Small intestine (tissue), 7 donors: ENCODE results near the gene JPH3. TPM values are rescaled to one million over a fixed set of nuclear protein-coding genes. Genes with fewer than 3 reads are reported as not detected.
"Not testable (repeated sequence)": the region's sequence is repeated elsewhere in the genome, so short reads cannot be mapped to it uniquely, and the experiment has no call there.

Source experiments
- DNase-seq, 2 donors: peaks; one replicate each; pipeline versions ENCODE4 v3.0.0 to v3.0.0-alpha.2; 2013
- FAIRE-seq: peaks from 2 replicates; lab custom pipeline; 2012; peaks lifted over from hg19 to GRCh38; lab: Jason Lieb, UNC
- H3K27ac ChIP-seq, 3 donors: one replicate each; pipeline ENCODE4 v1.5.1; 2013; ENCODE audit warnings: low read length in 2 of 3, mild to moderate bottlenecking in 2 of 3, control low read depth in 1 of 3, inconsistent platforms in 1 of 3, low read depth in 1 of 3, moderate library complexity in 1 of 3
- H3K27me3 ChIP-seq, 3 donors: one replicate each; pipeline ENCODE4 v1.6.1; 2013; ENCODE audit warnings: low read length in 3 of 3, inconsistent platforms in 1 of 3; ENCODE audit not compliant: control insufficient read depth in 3 of 3, insufficient read depth in 3 of 3
- H3K36me3 ChIP-seq, 3 donors: one replicate each; pipeline ENCODE4 v1.6.1; 2013; ENCODE audit warnings: low read length in 3 of 3, inconsistent platforms in 1 of 3, low read depth in 1 of 3, mild to moderate bottlenecking in 1 of 3, moderate library complexity in 1 of 3; ENCODE audit not compliant: control insufficient read depth in 3 of 3, insufficient read depth in 2 of 3
- H3K4me1 ChIP-seq, 3 donors: one replicate each; pipeline ENCODE4 v1.6.1; 2013; ENCODE audit warnings: low read length in 2 of 3, inconsistent platforms in 1 of 3, low read depth in 1 of 3, mild to moderate bottlenecking in 1 of 3, moderate library complexity in 1 of 3; ENCODE audit not compliant: control insufficient read depth in 3 of 3, insufficient read depth in 2 of 3
- H3K4me3 ChIP-seq, 3 donors: one replicate each; pipeline ENCODE4 v1.5.1; 2013; ENCODE audit warnings: low read length in 3 of 3, control low read depth in 1 of 3, inconsistent platforms in 1 of 3, low read depth in 1 of 3, mild to moderate bottlenecking in 1 of 3, moderate library complexity in 1 of 3
- H3K9me3 ChIP-seq, 2 donors: one replicate each; pipeline ENCODE4 v1.6.1; 2013; ENCODE audit warnings: low read depth in 1 of 2, low read length in 1 of 2; ENCODE audit not compliant: control insufficient read depth in 2 of 2, insufficient read depth in 1 of 2
- WGBS, 3 donors: extraction: QIAGEN DNeasy Blood & Tissue Kit; methylation state at CpG; one replicate each; pipeline ENCODE4 v1.1.7; 2013; 5-methylcytosine and 5-hydroxymethylcytosine counted together
- polyA plus RNA-seq, 4 donors: library from polyadenylated mRNA; stranded (reverse) in 3 of 4; unstranded in 1 of 4; fragments of 200-250 nt in 3 of 4; fragments of 120-200 nt in 1 of 4; gene quantifications; one replicate each; pipeline versions ENCODE4 v1.2.1 to v1.2.3, GENCODE V29; 2013
- donor health status: healthy with polysubstance abuse.
- donor health status: control.
- donor health status: control.
- donor health status: Bipolar disorder and iron deficiency.
- donor health status: healthy.

Gene JPH3
- polyA plus RNA-seq, 4 donors: 0.22 to 2.4 TPM; not detected in 2

DNA sequence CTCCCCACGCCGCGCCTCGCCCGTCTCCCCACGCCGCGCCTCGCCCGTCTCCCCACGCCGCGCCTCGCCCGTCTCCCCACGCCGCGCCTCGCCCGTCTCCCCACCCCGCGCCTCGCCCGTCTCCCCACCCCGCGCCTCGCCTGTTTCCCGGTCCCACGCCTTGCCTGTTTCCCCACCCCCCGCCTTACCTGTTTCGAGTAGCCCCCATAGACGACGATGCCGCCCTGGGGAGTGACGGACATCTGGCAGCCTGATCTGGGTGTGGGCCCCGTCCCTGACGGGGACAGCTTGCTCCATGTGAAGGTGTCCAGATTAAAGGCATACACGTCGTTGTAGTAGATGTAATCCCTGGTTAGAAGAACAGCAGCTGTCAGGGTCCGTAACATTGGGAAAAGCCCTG lies 124.3 kb downstream of the JPH3 start:
- H3K27me3 ChIP-seq, H3K4me3 ChIP-seq, H3K27ac ChIP-seq, FAIRE-seq, DNase-seq, H3K9me3 ChIP-seq, H3K4me1 ChIP-seq: not testable (repeated sequence)
- peaks cover 8 to 69% (median 12%) of the 10 kb centered on the region in 3 donors for H3K36me3 ChIP-seq
- WGBS, 3 donors: 96 to 98% (median 97%) methylated on average over 25 to 32 of the region's 40 CpGs

DNA sequence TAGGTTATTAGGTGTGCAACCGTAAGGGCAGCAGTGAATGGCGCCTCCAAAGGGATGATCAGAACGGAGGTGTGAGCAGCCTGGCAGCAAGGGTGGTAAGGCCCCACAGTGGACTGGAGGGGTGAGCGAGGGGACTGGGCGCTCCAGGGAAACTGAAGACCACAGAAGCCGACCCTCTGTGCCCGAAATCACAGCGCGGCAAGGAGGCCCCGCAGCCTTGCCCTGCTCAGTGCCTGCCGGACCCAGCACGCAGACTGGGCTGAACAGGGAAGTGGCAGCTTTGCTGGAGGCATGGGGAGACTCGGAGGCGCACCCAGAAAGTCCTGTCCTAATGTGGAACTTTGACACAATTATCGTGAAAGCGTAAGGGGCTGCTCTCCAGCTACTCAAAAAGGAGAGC lies 125.0 kb downstream of the JPH3 start:
- FAIRE-seq: no peak
- H3K4me3 ChIP-seq: no peak overlapping the region
- H3K9me3 ChIP-seq: no peaks in the 10 kb centered on the region
- H3K27ac ChIP-seq: no peak overlapping the region
- peaks cover 8 to 65% (median 12%) of the 10 kb centered on the region in 3 donors for H3K36me3 ChIP-seq
- H3K27me3 ChIP-seq: no peaks in the 10 kb centered on the region
- DNase-seq: no peak
- WGBS, 3 donors: 96 to 99% (median 98%) methylated on average over 16 of the region's 16 CpGs
- H3K4me1 ChIP-seq: no peaks in the 10 kb centered on the region

DNA sequence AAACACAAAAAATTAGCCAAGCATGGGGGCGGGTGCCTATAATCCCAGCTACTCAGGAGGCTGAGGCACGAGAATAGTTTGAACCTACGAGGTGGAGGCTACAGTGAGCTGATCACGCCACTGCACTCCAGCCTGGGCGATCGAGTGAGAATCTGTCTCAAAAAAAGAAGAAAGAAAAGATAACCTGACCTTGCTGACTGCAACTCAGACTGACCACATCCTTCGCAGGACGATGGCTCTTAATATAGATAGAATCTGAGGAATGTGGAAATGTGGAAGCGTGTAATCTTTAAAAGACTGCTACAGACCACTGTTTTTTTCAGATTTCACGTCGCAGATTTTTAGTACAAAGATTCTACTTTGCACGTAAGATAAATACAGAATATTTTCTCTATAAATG lies 125.7 kb downstream of the JPH3 start:
- DNase-seq (no peak), FAIRE-seq (no peak)
- Histone ChIP-seq H3K27me3 (no peaks in the 10 kb centered on the region), H3K4me3 (no peak overlapping the region), H3K4me1 (no peaks in the 10 kb centered on the region), H3K27ac (no peak overlapping the region), H3K9me3 (no peaks in the 10 kb centered on the region), H3K36me3 (peaks cover 8 to 58% (median 12%) of the 10 kb centered on the region in 3 donors)
- 89 to 95% (median 94%) methylated on average over 12 of the region's 12 CpGs for WGBS, 3 donors

DNA sequence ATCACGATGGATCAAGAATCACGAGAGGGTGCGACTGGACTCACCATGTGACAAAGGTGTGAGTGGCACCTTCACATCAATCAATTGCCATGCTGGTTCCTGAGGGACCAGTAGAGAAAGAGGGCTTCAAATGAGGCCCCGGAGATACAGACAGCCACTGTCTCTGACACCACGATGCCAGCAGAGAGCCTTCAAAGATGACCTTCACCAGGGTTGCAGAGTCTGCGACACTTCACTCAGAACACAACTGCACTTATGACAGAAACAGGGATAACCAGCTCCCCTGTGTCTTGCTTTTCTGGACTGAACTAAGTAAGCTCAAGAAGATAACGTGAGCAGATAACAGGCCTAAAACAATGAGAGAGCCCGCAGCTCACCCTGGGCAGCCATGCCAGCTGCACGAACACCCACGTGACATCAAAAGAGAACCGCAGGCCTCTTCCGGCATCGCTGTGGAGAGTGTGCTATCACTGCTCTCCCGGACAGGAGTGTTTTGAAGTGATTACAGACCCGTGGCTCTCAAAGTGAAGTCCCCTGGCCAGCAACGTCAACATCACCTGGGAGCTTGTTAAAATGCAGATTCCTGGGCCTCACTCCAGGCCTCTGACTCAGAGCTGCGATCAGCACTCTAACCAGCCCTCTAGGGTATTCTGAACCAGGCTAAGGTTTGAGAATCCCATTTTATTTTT lies 127.1 kb downstream of the JPH3 start:
- DNase-seq (no peak), FAIRE-seq (no peak)
- no peak overlapping the region for H3K27ac ChIP-seq
- H3K9me3 ChIP-seq: no peaks in the 10 kb centered on the region
- no peaks in the 10 kb centered on the region for H3K4me1 ChIP-seq
- no peak overlapping the region for H3K4me3 ChIP-seq
- 94 to 95% (median 95%) methylated on average over 17 of the region's 17 CpGs for WGBS, 3 donors
- H3K36me3 ChIP-seq: peaks cover 9 to 56% (median 11%) of the 10 kb centered on the region in 3 donors
- H3K27me3 ChIP-seq: no peaks in the 10 kb centered on the region

DNA sequence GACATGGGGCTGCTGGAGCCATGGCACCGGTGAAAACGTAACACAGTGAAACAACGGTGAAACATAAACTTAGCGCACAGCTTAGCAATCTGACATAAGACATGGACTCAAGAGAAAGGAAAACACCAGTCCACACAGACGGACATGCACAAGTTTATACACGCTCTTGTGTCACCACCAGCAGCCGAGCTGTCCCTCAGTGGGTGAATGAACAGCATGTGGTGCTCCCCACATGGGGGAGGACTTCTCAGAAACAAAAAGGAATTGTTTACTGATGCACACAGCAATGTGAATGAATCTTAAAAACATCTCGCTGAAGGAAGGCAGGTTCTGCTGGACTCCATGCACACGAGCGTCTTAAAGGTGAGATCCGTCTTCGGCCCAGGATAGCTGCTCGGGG lies 129.3 kb downstream of the JPH3 start:
- Histone ChIP-seq H3K36me3 (peaks cover 8 to 57% (median 11%) of the 10 kb centered on the region in 3 donors), H3K4me3 (no peak overlapping the region), H3K9me3 (no peaks in the 10 kb centered on the region), H3K4me1 (no peaks in the 10 kb centered on the region), H3K27me3 (no peaks in the 10 kb centered on the region), H3K27ac (no peak overlapping the region)
- no peak for FAIRE-seq
- no peak for DNase-seq
- 96 to 99% (median 97%) methylated on average over 13 of the region's 13 CpGs for WGBS, 3 donors

DNA sequence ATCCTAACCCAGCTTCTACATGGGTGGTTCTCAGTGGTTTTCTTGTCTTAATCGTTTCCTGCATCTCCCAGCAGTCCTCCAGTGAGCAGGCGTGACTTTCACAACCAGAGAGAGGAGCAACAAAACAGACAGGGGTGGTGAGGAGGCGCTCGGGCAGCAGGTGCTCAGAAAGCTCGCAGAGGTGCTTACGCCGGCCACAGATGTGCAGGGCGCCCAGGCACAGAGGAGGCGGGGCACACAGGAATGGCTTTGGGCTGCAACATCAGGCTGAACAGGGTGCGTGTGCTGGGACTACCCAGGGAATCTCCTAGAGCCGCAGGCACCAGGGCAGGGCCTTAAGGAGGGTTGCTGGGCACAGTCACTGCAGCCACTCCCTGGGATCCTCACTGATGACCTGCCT lies 130.9 kb downstream of the JPH3 start:
- no peak overlapping the region for H3K4me3 ChIP-seq
- DNase-seq (no peak), FAIRE-seq (no peak)
- no peaks in the 10 kb centered on the region for H3K9me3 ChIP-seq
- peaks cover 5 to 49% (median 8%) of the 10 kb centered on the region in 3 donors for H3K36me3 ChIP-seq
- H3K27ac ChIP-seq: no peak overlapping the region
- H3K27me3 ChIP-seq: no peaks in the 10 kb centered on the region
- 76 to 90% (median 78%) methylated on average over 11 of the region's 11 CpGs for WGBS, 3 donors
- no peaks in the 10 kb centered on the region for H3K4me1 ChIP-seq

DNA sequence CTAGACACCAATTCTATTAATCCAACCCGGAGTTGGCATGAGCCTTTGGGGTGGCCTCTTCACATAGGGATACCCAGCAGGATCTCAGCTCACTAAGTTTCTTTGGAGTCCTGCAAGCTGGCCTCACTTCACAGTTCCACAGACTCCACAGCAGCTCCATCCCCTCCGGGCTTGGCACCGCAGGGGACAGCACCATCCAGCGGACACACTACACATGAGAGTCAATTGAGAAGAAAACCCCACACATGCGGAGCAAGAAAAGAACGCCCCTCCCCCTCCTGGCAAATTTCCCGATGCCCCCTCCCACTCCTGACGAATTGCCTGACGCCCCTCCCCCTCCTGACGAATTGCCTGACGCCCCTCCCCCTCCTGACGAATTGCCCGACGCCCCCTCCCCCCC lies 132.3 kb downstream of the JPH3 start:
- H3K9me3 ChIP-seq: no peaks in the 10 kb centered on the region
- peaks cover 0 to 42% (median 3%) of the 10 kb centered on the region in 3 donors for H3K36me3 ChIP-seq
- H3K27me3 ChIP-seq: no peaks in the 10 kb centered on the region
- H3K27ac ChIP-seq: no peak overlapping the region
- WGBS, 3 donors: 85 to 90% (median 86%) methylated on average over 10 to 14 of the region's 14 CpGs
- no peaks in the 10 kb centered on the region for H3K4me1 ChIP-seq
- H3K4me3 ChIP-seq: no peak overlapping the region
- no peak for DNase-seq
- FAIRE-seq: no peak

DNA sequence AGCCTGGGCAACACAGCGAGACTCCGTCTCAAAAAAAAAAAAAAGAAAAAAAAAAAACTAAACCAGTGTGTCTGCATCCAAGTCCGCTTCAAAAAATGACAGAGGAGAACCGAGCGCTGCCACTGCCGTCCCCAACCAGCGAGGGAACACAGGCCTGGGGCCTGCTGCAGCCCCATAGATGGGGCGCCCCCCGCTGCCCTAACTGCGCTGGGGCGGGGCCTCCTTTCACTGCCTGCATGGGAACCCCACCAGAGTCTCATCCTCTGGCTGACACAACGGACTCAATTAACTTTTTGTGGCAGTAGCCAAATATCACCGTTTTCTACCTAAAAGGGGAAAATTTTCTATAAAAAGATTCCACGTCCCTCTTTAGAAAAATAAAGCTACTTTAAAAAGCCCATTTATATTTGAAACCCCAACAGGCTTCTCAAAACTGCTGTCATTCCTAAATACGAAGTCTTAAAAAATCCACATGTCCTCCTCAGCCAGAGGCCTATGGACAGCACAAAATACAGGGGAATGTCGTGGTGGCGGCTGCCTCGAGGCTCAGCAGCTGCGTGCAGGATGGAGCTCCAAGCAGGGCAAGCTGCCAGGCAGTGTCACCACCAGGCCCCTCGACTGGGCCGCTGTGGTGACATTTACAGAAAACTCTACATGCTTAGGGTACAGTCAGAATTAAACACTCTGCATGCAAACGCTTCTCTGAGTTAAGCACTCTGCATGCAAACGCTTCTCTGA lies 133.1 kb downstream of the JPH3 start:
- no peak overlapping the region for H3K27ac ChIP-seq
- no peaks in the 10 kb centered on the region for H3K9me3 ChIP-seq
- H3K36me3 ChIP-seq: peaks cover 0 to 42% (median 3%) of the 10 kb centered on the region in 3 donors
- FAIRE-seq: no peak
- H3K27me3 ChIP-seq: no peaks in the 10 kb centered on the region
- no peaks in the 10 kb centered on the region for H3K4me1 ChIP-seq
- 87 to 94% (median 94%) methylated on average over 21 to 23 of the region's 23 CpGs for WGBS, 3 donors
- no peak overlapping the region for H3K4me3 ChIP-seq
- no peak for DNase-seq
